ENCODE measurements around the gene ALDH1B1.
"Not testable (repeated sequence)": the region's sequence is repeated elsewhere in the genome, so short reads cannot be mapped to it uniquely, and the experiment has no call there.

DNA sequence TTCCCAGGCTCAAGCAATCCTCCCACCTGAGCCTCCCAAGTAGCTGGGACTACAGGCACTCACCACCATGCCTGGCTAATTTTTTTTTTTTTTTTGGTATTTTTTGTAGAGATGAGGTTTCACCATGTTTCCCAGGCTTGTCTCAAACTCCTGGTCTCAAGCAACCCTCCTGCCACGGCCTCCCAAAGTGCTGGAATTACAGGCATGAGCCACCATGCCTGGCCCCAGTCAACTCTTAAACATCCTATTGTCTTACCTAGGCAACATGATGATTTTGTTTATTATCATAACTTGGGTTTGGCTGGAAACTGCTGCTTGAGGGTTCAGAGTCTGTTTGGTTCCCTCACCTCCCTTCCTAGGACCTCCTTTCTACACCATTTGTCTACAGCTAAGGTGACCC is 6.7 kb downstream of the ALDH1B1 start:
- not testable (repeated sequence) for TF ChIP-seq POLR2A, POLR2AphosphoS5, SPI1, TAF1, POU2F2 (IDR thresholded peaks at IDR 0.05; ENCODE audit: low read depth, low read length)

Measured in GM12891 (cell line).